Measurements from ENCODE around the gene ADRA2A. TPM values are rescaled to one million over a fixed set of nuclear protein-coding genes. Genes with fewer than 3 reads are reported as not detected.

ADRA2A gene
- total RNA-seq, 1 donor from 2014 or later, result 2.0 TPM

DNA sequence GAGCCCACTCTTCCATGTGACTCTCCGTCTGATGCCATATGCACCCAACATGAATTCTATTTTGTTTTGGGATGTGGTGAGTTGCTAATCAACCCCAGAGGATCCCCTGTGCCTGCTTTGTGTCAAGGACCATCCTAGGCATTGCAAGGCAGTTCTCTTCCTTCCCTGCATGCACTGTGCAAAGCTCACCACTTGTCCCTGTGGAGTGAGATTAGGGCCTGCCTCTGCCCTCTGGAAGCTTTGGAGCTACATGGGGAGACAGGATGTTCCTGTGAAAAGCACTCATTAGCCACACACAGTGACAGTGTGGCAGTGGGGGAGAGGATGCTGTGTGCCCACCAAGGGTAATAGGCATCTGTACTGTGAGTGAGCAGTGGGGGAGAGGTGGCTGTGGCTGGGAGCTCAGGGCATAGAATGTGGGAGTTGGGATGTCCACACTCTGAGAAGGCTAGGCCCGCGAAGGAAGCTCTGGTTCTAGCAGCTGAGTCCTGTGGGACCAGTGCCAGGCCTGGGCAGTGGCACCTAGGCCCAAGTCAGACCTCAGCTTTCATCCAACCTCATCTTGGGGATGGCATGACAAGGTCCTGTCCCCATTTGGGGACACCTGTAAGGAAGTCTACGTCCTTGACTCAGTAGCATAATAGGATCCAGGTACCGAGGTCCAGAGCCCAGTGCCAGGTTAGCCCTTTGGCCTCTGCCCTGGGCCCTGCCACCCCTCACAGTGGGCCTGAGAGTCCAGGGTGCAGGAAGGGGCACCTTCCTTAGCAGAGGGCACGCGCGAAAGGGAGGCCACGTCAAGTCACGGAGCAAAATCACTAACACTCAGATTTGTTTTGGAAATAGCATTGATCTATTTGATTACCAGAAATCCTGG lies 6.6 kb downstream of the ADRA2A start:
- no peak for DNase-seq

DNA sequence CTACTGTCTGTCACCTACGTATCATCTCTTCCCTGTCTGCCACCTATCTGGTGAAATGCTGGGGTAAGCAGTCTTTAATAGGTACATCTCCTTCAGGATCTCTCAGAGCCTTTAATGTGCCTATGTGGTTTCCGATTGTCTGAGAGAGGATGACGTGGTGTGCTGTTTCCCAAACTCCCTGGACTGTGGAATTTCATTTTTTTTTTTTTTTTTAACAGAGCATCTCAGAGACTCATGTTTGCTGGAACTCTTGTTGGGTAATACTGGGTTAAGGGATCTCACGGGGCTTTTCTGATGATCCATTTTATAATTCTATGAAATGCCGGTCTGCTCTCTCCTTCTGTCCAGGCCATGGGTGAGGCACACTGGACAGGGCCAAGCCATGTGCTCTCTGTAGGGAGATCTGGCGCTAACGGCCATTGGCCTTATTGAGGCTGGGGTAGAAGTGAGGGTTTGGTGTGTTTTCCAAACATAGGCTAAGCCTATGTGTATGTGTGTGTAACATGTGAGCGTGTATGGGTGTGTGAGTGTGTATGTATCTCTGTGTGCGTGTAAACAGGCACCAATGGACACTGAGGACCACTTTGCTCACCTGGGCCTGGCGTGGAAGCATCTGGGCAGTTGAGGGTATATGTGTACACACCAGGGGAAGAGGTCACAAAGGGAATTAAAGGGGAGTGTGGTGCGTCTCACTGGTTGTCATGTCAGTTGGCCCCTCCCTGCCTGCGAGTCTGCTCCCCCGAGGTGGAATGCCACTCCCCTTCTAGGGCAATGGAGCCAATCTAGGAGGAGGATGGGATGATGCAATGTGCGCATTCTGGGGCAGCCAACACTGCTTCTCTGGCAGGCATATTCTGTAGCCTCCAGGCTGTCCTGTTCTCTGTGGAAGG lies 7.8 kb downstream of the ADRA2A start:
- DNase-seq, result no peak

DNA sequence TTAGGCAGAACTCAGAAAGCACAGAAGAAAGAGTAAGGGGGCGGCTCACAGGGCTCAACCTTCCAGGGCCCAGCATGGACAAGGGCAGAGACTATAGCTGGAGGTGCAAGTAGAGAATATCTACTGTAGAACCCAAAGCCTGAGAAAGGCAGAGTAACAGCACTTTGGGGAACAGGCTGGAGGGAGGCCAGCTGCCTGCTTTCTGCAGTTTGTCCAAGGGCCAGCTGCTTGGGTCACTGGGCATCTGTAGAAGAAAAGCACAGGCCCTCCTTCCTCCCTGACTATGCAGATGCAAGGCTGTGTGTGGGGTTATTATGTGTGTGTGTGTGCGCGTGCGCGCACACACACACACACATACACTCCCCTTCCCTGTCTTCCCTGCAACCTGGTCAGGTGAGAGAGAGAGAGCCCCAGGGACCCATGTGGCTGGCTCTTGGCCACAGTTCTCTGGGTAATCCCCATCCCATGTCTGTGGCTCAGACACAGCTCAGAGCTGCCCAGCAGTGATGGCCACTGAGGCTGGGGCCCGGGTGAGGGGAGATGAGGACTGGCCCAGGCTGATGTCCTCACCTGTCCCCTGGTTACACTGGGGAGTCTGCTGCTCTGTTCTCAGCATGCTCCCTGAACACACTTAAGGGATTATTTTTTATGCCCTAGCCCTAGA lies 9.0 kb downstream of the ADRA2A start:
- no peak for DNase-seq

DNA sequence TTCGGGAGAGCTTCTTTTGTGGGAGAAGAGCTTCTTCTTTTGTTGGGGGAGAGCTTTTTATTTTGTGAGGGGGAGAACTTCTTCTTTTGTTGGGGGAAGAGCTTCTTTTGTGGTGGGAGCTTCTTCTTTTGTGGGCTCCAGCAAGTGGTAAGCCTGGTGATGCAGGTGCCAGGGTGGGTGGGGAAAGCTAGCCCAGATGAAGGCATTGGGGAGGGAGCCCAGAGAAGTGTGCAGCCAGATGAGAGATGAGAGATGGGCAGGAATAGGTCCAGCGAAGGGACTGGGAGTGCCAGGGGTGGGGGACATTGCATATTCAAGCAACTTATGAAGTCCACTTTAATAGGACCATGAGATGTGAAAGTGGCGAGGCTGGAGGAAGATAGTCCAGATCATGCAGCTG lies 9.7 kb downstream of the ADRA2A start:
- DNase-seq, result no peak

DNA sequence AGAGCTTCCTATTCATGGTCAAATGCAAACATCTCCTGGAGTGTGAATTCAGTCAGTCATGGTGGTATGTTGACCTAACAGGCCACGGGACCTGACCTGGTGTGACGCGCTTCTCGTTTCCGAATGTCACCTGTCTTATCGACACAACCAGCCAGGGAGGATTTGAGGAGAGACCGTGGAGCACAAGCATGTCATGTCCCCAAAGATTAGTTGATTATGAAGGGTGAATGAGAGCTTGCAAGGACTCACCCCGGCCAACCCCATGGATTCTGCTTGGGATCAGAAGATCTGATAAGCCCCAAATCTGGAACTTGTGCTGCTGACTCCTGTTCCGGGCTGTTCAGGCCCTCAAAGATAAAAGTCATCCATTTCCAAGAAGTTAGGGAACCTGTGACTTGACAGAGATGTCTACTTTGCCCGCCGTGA lies 10.5 kb downstream of the ADRA2A start:
- DNase-seq, result no peak

DNA sequence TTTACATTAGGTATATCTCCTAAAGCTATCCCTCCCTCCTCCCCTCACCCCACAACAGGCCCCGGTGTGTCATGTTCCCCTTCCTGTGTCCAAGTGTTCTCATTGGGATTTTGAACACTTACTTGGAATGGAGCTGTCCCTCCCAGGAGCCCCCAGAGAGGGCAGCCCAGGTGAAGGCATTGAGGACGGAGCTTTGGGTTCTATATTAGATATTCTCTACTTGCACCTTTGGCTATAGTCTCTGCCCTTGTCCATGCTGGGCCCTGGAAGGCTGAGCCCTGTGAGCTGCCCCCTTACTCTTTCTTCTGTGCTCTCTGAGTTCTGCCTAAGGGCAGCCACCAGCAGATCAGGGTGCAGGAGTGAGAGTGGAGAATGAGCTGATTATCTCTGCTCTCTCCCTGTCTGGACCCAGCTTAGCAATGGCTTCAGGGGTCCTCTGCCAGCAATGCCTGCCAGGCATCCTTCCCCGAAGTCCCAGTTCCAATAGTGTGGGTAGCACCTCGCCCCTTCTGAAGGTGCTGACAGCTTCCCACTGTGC lies 11.2 kb downstream of the ADRA2A start:
- DNase-seq, result no peak

DNA sequence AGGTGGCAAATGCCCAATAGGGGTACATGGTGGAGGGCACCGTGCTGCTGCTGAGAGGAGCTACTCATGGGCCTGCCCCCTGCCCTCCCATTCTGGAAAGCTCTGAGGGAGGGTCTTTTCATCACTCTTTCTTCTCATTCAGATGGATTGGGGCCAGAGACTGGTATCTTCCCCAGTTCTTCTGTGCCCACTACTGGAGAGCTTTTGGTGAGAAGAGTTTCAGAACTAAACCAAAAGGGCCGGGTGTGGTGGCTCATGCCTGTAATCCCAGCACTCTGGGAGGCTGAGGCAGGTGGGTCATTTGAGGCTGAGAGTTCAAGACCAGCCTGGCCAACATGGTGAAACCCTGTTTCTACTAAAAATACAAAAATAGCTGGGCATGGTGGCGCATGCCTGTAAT lies 12.5 kb downstream of the ADRA2A start:
- DNase-seq, result no peak

DNA sequence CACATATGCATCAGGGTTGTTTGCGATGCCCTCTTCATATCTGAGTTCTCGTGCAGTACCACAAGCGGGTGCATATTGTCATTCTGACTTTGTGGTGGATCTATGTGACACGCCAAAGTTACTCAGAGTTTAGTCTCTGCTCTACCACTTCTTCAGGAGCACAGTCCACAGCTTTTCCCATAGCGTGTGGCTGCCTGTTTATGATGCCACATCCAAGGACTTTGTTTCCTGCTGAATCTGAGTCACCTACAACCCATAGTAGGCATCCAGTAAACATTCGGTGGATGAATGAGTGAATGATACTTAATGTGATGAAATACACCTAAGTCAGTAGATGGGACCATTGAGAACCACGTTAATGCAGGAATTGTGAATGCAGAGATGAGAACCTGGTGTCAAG lies 15.0 kb downstream of the ADRA2A start:
- no peak for DNase-seq

DNA sequence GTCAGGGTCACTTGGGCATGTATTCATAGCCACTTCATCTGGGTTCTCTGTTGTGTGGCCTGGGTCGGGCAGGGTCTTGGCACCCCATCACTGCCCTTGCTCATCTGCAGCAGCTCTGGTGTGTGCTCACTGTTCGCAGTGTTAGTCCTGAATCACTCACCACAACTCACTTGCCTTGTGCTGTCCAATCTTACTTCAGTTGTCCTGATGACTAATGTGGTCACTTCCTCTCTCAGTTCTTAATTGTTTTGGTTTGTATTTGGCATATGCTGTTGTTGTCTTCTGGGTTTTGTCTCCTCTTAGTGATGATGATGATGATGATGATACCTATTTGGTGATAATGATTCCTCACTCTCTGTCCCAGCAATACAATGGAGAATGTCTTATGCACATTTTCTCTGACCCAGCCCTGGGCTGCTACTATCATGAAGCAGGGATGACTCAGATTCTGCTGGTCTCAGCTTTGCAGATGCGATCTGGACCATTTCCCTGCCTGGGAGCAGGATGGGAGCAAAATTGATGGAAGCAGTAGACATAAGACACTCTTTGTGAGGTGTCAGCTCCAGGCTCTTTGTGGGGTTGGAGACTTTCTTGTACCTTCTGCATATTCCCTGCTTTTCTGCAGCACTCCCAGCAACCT lies 17.0 kb downstream of the ADRA2A start:
- no peak for DNase-seq

DNA sequence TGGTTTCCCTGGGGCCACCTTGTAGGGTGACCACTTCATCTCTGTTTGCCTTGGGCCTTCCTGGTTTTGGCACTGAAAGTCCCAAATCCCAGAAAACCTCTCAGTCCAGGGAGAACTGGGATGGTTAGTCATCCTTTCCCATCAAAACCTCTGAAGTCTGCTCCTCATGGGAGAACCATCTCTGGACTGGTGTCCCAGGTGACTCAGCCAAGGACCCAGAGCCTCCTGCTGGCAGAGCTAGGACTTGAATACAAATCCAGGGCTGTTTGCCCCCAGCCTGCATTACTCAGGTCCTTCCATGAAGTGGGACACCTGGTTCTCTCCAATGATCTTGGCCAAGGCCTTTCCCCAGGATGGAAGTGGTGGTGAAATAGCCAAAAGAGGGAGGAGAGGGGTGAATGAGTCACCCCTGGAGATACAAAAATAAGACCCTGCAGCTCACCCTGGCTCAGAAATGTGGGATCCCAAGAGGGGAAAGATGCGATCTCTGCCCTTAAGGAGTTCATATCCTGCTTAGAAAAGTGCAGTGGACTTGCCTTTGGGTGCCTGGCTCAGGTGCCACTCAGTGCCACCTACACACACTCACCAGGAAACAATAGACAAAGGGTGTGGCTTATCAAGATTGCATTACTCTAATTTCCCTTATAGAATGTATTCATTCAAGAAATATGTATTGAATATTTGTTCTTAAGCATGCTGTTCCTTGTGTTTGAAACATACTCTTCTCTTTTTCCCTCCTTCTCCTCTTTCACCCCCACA lies 22.0 kb downstream of the ADRA2A start:
- DNase-seq, result no peak

DNA sequence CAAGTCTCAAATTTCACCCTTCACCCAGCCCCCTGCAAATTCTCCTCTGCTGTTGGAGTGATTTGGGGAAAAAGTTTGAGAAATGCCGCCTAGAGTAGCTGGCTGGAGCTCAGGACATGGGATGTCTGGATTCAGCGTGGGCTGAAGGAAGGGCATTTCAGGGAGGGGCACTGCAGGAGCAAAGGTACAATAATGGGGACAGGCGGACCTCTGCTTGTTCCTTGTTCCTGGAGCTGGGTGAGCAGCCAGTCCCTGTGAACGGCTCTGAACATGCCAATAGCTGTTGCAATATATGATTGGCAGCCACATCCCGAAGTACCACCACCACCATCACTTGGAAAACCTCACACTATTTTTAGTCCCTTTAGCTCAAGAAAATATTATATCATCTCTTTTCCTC lies 23.4 kb downstream of the ADRA2A start:
- no peak for DNase-seq

DNA sequence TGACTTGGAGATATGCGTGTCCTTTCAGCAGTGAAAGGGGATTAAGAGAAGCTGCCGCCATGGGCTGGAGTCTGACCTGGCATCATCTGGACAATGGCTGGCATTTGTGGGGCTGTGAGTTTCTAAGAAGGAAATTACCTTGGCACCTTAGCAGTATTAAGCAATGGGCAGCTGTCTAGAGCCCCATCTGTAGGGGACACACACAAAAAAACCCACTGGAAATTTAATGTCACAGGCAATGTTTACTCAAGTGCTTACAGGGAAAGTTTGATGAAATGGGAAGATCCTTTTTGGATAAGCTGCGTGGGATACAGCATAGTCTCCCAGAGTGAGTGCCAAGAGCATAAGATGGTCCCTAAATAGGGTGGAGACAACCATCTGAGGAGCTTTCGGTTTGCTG lies 25.0 kb downstream of the ADRA2A start:
- DNase-seq, result no peak

DNA sequence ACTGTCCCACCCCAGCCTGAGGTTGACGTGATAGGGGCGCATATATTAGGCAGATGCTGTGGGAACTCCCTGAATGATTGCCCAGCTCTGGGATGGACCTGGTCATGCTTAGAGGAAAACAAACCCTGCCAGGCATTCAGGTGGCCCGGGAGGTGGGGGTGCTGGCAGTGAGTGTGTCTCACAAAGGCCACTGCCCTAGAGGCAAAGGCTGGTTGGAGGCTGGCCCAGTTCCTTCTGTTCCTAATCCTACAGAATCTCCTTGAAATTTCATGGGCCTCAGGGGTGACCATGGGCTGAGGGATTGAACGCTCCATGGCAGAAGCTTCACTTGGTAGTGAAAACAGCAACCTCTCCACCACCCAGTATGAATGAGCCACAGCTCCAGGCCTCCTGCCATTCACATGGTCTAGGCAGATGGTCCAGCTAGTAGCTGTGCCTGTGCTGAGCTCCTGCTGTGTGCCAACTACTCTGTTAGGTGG lies 25.6 kb downstream of the ADRA2A start:
- DNase-seq, result no peak

DNA sequence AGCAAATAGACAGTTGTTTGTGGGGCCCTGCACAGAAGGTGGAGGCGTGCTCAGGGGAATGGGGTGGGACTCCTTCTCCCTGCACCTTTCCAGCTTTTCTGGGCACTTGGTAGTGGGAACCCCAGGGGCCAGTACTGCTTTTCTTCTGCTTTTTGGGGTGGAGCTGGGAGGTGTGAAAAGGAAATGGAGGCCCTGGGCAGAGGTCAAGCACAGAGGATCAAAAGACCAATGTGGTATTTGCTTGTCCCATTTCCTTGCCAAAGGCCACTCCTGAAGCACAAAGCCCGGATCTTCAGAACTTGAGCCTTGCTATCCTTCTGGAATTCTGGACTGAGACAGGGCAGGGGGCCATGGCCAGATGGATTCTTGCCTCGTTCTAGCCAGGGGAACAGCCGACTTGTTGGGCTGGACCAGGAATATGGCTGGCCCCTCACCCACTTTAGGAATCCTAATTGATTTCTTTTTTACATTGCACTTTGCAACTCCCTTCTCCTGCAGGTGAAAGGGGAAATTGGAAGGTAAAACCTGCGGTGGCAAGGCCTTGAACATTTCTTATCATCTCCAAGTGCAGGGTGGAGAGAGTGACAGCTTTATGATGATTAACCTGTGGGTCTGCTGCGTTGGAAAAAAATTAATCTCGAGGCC lies 26.5 kb downstream of the ADRA2A start:
- DNase-seq, result no peak

DNA sequence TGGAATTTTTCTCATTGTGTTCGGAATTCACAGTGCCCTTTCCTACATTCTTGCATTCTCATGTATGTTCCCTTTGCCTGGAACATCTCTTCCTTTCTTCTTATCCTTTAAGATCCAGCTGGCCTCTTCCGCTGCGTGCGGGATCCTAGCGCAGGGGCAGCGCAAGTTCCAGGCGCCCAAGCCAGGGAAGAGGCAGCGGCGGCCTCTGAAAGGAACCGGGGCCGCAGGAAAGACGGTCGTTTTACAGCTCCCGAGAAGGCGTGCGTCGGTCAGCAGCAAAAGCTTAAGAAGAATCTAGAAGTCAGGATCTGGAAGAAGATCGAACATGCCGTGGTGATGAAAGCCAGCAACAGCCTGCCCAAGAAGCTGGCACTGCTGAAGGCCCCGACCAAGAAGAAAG lies 28.0 kb downstream of the ADRA2A start:
- no peak for DNase-seq

DNA sequence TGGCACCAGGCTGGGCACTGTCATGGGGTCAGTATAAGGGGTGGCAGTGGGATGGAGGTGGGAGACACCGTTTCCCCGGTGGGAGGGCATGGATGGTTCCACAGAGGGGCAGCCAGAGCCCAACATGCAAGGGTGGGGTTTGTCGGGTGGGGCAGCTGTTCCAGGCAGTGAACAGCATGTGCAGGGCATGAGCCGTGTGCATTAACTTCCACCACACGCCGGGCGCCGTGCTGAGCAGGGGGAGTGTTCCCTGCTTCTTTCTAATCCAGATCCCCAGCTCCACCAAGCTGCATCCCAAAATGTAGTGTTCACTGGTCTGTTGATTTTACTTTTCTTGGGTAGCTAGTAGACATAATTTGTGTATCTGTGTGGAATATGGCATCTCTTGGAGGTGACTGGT lies 29.3 kb downstream of the ADRA2A start:
- DNase-seq, result no peak

DNA sequence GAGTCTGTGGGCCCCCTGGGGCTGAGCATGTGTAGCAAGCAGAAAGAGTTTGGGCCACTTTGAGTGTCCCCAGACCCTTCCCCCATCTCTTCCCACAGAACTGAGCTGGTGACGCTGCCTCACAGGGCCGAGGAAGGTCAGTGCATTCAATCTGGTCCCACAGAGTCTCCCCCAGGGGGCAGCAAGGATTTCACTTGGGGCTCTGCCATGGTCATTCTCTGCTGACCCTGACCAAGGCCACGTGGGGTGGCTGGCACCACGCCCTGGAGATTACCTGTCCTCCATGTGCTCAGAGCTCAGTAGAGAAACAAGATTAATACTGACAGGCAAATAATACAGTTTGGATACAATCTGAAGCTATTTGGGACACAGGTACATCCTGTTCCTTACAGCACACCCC lies 30.2 kb downstream of the ADRA2A start:
- no peak for DNase-seq

DNA sequence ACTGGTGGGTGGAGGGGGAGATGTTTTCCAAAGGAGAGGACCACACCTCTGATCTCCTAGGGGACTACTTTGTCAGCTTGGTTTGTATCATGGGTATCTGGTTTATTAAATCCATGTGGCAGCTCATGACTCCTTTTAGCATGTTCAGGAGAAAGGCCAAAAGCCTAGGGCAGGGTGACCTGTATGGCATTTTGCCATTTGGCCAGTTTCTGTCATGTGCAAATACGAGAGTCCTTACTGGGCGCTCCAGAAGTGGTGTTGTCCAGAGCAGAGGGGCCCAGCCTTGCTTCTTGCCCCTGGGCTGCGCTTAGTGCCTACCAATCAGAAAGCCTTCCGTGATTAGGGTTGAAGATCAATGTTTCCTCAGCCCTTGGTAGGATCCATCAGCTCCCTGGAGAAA lies 31.0 kb downstream of the ADRA2A start:
- DNase-seq, result no peak

DNA sequence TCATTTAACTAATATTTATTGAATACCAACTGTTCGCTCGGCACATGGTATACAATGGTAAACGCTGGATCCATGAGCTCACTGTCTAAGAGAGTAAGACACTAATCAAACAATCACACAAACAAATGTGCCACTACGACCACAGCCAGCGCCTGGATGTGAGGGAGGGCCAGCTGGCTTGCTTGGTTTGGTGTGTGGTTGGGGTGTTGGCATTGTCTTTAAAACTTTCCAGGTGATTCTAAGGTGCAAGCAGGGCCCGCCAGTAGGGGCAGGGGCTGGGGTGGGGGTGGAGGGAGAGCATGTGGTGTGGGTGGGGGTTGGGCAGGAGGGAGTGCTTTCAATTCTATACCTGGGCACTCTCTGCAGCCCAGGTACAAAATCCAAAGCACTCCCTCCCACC lies 31.6 kb downstream of the ADRA2A start:
- DNase-seq, result no peak

DNA sequence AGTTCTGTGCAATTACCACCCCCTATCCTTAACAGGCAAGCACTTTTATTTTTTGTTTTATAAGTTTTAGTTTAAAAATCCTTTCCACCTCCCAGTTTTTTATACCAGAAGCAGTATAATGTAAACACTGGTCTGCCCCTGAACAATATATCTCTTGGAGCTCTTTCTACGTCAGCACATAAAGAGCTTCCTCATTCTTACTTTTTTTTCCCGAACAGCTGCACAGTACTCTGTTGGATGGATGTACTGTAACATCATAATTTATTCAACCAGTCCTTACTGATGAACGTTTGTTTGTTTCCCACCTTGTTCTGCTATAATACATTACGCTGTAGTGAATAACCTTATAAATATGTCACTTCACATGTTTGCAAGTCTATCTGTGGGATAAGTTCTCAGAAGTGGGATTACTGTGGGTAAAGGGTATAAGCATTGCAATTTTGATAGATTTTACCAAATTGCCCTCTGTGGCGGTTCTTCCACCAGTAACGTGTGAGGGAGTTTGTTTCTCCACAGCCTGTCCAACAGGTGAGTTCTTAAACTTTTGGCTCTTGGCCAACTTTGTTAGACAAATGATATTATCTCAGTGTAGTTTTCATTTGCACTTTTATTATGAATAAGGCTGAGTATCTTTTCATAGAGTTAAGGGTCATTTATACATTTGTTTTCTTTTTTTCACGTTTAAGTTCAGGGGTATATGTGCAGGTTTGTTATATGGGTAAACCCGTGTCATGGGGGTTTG lies 32.8 kb downstream of the ADRA2A start:
- DNase-seq, result no peak
